Measurements from ENCODE around the gene MARCHF10. TPM values are rescaled to one million over a fixed set of nuclear protein-coding genes. Genes with fewer than 3 reads are reported as not detected.
A peak's percentile ranks its signal among the peaks of the same experiment; 100 is the strongest.

MARCHF10 gene
- total RNA-seq, 1 donor from 2014 or later: 1.3 TPM

GRCh38 chr17:62756198-62756597, 51.9 kb downstream of the MARCHF10 start:
- Histone ChIP-seq H3K4me3 (ENCODE audit: low read depth, low read length) (no peak overlapping the region), H3K36me3 (ENCODE audit: control insufficient read depth, insufficient read depth, low read length) (no peaks in the 10 kb centered on the region), H3K27me3 (ENCODE audit: control insufficient read depth, insufficient read depth, low read length) (no peaks in the 10 kb centered on the region)
- TF ChIP-seq CTCF (IDR thresholded peaks at IDR 0.05; ENCODE audit: insufficient read depth, low read length, poor library complexity, severe bottlenecking): no peak
- DNase-seq (ENCODE audit: low read depth): no peak

GRCh38 chr17:62755141-62755851, 52.8 kb downstream of the MARCHF10 start:
- no peaks in the 10 kb centered on the region for H3K27me3 ChIP-seq (ENCODE audit: control insufficient read depth, insufficient read depth, low read length)
- H3K36me3 ChIP-seq (ENCODE audit: control insufficient read depth, insufficient read depth, low read length): no peaks in the 10 kb centered on the region
- no peak overlapping the region for H3K4me3 ChIP-seq (ENCODE audit: low read depth, low read length)
- no peak for DNase-seq (ENCODE audit: low read depth)
- TF ChIP-seq CTCF (IDR thresholded peaks at IDR 0.05; ENCODE audit: insufficient read depth, low read length, poor library complexity, severe bottlenecking): no peak

GRCh38 chr17:62754631-62755030, 53.5 kb downstream of the MARCHF10 start:
- no peak for TF ChIP-seq CTCF (IDR thresholded peaks at IDR 0.05; ENCODE audit: insufficient read depth, low read length, poor library complexity, severe bottlenecking)
- Histone ChIP-seq H3K36me3 (ENCODE audit: control insufficient read depth, insufficient read depth, low read length) (no peaks in the 10 kb centered on the region), H3K27me3 (ENCODE audit: control insufficient read depth, insufficient read depth, low read length) (no peaks in the 10 kb centered on the region), H3K4me3 (ENCODE audit: low read depth, low read length) (no peak overlapping the region)
- DNase-seq (ENCODE audit: low read depth): no peak

DNA sequence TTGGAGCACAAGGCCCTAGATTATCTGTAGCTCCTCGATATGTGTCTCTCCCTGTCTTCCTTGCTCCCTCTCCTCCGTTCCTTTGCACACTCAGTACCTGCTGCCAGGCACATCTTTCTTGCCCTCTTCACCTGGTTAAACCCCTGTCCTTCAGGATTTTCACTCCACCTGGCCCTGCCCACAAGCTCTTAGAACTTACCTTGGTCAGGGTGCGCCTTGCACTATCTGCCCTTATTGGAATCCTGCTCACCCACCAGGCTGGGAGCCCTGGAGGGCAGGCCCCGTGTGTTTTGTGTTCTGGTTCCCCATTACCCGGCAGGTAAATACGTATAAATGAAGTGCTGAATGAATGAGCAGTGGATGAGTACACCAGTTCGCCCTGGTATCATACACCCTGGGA, 54.6 kb downstream of the MARCHF10 start:
- H3K4me3 ChIP-seq (ENCODE audit: low read depth, low read length): no peak overlapping the region

DNA sequence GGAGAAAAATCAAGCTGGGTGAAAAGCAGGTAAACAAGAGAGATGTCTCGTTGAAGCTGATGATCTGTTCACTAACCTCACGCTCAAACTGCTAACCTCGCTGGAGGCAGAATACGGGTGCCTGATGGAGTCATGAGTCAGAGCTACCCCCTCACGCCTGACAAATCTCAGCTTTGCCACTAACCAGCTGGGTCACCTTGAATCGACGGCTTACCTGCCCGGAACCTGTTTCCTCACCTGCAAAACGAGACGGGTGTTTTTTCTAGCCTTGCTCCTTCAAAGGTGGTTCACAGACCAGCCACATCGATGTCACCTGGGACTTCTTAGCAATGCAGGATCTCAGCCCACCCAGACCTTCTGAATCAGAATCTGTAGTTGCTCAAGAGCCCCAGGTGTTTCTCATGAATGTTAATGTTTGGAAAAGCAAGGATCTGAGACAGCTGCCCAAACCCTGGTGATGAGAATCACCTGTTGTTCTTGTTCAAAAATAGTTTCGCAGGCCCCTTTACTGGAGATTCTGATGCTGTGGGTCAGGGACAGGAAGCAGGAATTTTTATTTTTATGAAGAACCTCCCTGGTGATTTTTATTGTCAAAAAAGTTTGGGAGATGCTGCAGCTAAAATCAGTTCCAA, 56.9 kb downstream of the MARCHF10 start:
- Histone ChIP-seq H3K36me3 (ENCODE audit: control insufficient read depth, insufficient read depth, low read length) (no peaks in the 10 kb centered on the region), H3K27me3 (ENCODE audit: control insufficient read depth, insufficient read depth, low read length) (no peaks in the 10 kb centered on the region), H3K4me3 (ENCODE audit: low read depth, low read length) (no peak overlapping the region)
- peak; percentile 31 for DNase-seq (ENCODE audit: low read depth)
- TF ChIP-seq CTCF (IDR thresholded peaks at IDR 0.05; ENCODE audit: insufficient read depth, low read length, poor library complexity, severe bottlenecking): no peak

More for the DNA sequence above, 54.6 kb downstream of the MARCHF10 start:
- no peaks in the 10 kb centered on the region for H3K27me3 ChIP-seq (ENCODE audit: control insufficient read depth, insufficient read depth, low read length)
- DNase-seq (ENCODE audit: low read depth): no peak
- no peak for TF ChIP-seq CTCF (IDR thresholded peaks at IDR 0.05; ENCODE audit: insufficient read depth, low read length, poor library complexity, severe bottlenecking)
- H3K36me3 ChIP-seq (ENCODE audit: control insufficient read depth, insufficient read depth, low read length): no peaks in the 10 kb centered on the region

Measured in kidney epithelial cell (primary cell).